Peyer's patch (tissue), 4 donors: Measurements from ENCODE around the gene SELENON.

Source experiments
- CTCF ChIP-seq, 6 experiments: fragments of 450-650 bp in 4 of 6; fragments of 200-600 bp in 2 of 6; sonication (generic) in 1 of 6; IDR thresholded peaks; one replicate each; pipeline ENCODE4 v1.5.1; 2017 to 2019; ENCODE audit warnings: antibody characterized with exemption in 6 of 6, mild to moderate bottlenecking in 3 of 6, moderate library complexity in 1 of 6
- POLR2A ChIP-seq, 2 donors: fragments of 450-650 bp; IDR thresholded peaks; one replicate each; pipeline ENCODE4 v1.5.1; 2017; ENCODE audit warnings: antibody characterized with exemption in 2 of 2, mild to moderate bottlenecking in 2 of 2, moderate library complexity in 2 of 2

GRCh38 chr1:25757151-25757845 lies 42.7 kb upstream of the SELENON start:
- TF ChIP-seq CTCF (IDR thresholded peaks at IDR 0.05), result no peak
- no peak for TF ChIP-seq POLR2A (IDR thresholded peaks at IDR 0.05)
